NOMO-1 treated with dmso at 0.1 percent for 144 hours (cell line): Measurements from ENCODE around the gene MTRF1.

ENCODE experiments used
- DNase-seq: peaks from one replicate; lab custom pipeline; 2025; ENCODE audit not compliant: unreplicated experiment; lab: John Stamatoyannopoulos, UW

MTRF1 gene

DNA sequence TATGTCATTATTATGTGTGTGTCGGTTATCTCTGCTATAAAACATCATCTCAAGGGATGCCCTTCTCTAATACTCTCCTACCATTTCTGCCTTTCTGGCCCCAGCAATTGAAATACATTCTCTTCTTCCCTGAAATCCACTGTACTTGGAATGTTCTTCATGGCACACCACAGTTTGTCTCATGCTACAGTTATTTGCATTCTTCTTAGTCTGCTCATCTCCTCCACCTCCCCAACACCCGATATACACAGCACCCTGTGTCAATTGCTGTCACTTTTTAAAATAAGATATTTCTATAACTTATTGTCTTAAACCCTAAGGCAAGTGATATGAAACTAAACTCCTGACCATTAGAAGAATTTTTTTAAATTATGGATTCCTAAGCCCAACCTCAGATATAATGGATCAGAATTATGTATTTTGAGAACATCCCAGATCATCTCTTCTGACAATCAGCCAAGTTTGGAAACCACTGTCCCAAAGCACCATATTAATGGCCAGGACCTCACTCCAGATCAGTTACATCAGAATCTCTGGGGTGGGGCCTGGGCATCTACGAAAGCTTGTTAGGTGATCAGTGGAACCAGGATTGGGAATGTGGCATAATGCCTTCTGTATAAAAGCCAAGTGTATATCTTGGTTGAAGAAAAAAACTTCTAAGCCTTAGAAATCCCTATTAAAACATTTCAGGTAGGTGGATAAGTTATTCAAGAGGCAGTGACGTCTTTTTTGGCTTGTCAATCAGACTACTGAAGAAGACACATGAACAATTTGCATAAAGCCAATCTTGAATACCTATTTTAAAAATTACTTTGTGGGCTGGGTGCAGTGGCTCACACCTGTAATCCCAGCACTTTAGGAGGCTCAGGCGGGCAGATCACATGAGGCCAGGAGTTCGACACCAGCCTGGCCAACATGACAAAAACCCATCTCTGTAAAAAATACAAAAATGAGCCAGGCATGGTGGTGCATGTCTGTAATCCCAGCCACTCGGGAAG is 39.0 kb downstream of the MTRF1 start:
- DNase-seq, result no peak

DNA sequence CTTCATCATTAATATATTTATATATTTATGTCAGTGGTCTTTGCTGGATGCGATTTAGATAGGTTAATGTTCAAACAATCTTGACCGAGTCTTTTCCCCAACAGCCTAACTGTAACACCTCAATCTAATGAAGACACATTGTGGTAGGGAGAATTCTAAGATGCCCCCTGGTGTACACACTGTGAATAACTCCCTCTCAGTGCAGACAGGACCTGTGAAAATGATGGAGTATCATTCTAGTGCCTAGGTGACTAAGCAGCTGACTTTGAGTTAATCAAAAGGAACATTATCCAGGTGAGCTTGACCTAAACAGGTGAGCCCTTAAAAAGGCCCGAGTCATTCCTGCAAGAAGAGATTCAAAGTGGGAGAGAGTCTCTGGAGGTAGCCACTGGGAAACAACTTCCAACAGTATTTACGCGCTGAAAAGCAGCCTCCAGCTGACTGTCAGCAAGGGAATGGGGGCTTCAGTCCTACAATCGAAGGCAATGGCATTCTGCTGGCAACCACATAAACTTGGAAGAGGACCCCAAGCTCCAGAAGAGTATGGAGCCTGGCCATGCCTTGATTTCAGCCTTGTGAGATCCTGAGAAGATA is 41.0 kb downstream of the MTRF1 start:
- peak; percentile 17 for DNase-seq

DNA sequence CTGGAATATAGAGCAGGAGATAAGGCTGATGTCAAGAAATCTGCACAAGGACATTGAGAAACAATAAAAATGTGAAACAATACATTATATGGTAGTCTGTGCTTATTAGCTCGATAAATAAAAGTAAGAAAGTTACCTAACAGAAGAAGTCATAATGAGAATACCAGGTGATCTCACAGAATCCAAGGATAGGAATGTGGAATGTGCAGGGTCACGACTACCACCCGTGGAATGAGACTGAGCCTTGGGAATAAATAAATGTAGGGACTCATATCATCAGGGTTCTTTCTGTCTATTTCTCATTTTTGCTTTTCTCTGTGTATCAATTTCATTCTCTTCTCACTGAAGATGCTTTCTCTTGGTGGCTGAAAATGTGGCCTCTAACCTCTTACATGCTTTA is 43.0 kb downstream of the MTRF1 start:
- no peak for DNase-seq

DNA sequence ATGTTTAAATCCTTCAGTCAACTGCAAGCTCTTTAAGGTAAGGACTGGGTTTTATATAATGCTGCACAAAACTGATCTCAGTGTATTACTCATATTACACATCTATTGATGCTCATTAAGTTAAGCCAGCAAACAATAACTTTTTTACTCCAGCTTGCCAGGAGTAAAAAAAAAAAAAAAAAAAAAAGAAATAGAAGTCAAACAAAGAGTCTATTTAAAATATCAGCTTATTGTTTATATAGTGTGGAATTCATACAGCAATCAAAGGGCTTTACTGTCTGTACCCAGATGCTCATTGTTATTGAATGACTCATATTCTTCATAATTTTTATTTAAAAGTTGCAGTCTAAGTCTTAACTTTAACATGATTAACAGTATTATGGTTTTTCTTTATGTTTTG is 47.2 kb downstream of the MTRF1 start:
- no peak for DNase-seq

DNA sequence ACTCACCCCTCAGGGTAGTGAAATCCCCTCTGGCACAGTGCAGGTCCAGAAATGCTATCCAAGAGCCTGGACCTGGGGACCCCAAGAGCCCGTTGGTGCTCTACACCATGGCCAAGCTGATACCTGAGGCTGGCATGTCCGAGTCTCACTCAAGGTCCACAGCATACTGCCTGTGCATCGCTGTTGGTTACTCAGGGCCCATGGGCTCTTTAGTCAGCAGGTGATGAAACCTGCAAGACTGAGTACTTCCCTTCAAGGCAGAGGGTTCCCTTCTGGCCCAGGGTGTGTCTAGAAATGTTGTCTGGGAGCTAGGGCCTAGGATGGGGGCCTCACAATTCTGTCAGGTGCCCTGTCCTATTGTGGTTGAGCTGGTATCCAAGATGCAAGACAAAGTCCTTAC is 49.5 kb downstream of the MTRF1 start:
- no peak for DNase-seq

DNA sequence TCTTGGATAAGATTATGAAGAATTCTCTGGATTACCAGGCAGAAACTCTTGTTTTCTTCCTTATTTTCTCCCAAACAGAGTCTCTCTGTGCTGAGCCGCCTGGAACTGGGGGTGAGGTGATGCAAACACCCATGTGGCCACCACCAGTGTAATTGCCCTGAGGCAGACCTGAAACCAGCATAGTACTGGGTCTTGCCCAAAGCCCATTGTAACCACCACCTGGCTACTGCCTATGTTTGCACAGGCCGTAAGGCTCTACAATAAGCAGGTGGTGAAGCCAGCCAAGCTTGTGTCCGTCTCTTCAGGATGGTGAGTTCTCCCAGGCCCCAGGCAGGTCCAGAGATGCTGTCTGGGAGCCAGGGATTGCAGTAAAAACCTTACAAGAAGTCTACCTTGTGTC is 50.1 kb downstream of the MTRF1 start:
- DNase-seq, result no peak

DNA sequence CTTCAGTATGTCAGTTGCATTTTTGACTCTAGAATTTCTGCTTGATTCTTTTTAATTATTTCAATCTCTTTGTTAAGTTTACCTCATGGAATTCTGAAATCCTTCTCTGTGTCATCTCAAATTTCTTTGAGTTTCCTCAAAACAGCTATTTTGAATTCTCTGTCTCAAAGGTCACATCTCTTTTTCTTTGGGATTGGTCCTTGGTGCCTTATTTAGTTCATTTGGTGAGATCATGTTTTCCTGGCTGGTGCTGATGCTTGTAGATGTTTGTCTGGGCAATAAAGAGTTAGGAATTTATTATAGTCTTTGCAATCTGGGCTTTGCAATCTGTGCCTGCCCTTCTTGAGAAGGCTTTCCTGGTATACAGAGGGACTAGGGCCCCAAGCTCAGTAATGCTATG is 50.5 kb downstream of the MTRF1 start:
- no peak for DNase-seq

DNA sequence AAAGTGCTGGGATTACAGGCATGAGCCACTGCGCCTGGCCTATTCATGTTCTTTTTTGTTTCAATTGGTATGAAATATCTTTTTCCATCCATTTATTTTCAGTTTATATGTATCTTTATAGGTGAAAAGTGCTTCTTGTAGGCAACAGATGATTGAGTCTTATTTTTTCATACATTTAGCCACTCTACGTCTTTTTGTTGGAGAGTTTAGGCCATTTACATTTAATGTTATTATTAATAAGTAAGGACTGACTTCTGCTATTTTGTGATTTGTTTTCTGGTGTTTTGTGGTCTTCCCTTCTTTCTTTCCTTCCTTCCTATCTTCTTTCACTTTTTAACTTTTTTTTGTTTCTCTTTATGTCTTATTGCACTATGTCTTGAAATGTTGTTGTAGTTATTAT is 52.3 kb downstream of the MTRF1 start:
- no peak for DNase-seq

DNA sequence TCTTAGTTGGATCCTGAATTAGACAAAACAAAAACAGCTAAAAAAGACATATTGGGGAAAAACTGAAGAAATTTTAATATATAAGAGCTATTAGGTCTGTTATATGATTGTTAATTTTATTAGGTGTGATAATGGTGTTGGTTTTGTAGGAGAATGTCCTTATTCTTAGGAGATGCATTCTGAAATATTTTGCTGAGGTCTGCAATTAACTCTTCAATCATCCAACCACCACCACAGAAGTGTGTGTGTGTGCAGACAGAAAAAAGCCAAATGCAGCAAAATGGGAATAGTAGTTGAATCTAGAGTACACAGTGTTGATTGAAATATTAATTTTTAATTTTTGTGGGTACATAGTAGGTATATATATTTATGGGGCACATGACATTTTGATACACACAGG is 56.9 kb downstream of the MTRF1 start:
- DNase-seq, result no peak

DNA sequence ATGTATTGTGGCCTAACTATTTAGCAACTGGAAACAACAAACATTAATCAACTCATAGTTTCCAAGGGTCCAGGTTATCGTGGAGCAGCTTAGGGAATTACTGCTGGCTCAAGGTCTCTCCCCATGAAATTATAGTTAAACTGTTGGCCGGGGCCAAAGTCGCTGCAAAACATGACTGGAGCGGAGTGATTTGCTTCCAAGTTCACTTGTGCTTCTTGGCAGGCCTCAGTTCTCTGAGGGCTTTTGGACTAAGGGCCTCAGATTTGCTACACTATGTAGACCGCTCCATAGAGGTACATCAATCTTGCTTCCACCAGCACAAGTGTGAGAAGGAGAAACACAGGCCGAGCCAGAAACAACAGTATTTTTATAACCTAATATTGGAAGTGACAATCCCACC is 59.6 kb downstream of the MTRF1 start:
- DNase-seq, result no peak

DNA sequence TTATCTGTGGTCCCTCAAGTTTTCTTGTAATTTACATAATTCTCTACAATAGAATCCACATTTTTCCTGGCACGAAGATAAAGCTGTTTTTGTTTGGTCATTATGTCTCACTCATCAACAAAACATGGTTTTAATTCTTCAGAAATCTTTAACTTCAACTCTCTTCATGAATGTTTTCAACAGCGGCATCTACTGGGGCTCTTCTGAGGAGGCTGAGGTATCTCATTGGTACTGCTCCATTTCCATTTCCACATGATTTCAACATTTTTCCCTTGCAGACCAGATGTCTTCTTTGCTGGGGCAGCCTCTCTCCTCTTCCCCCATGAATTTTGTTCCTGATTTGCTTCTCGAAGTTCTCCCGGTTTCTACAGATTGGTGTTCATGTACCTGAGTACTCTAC is 63.2 kb downstream of the MTRF1 start:
- no peak for DNase-seq

DNA sequence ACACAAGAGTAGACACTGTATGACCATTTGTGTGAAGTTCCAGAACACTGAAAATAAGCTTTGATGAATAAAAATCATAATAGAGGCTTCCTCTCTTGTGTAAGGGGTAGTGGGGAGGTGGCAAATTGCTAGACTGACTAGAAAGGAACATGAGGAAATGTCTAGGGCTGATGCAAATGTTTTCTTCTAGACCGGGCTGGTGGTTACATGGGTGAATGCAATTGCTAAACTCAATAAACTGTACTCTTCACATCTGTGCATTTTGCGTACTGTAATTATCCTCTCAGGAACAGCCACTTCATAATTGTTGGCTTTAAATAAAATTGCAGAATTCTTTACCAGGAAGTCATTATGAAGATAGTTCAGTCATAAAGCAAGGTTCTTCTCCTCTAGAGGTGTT is 63.9 kb downstream of the MTRF1 start:
- peak; percentile 58 for DNase-seq

DNA sequence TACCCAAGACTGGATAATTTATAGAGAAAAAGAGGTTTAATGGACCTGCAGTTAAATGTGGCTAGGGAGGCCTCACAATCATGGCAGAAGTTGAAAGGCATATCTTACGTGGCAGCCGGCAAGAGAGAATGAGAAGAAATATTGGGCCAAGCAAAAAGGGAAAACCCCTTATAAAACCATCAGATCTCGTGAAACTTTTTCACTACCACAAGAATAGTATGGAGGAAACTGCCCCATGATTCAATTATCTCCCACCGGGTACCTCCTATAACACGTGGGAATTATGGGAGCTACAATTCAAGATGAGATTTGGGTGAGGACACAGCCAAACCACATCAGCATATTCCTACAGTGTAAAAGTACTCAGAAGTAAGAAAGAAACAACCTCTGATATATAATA is 64.3 kb downstream of the MTRF1 start:
- DNase-seq, result no peak

DNA sequence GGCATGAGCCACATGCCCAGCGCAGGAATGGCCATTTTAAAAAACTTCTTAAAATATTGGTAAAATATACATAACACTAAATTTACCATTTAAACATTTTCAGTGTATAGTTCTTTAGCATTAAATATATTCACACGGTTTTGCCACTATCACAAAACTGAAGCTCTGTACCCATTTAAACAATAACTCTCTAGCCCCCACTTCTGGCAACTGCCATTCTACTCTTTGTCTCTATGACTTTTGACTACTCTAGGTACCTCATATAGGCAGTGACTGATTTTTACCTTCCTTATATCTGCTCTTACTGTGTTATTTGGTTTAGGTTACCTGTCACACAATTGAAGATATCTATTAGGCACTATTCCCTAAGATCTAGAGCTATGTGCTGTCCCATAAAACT is 66.8 kb downstream of the MTRF1 start:
- DNase-seq, result no peak

DNA sequence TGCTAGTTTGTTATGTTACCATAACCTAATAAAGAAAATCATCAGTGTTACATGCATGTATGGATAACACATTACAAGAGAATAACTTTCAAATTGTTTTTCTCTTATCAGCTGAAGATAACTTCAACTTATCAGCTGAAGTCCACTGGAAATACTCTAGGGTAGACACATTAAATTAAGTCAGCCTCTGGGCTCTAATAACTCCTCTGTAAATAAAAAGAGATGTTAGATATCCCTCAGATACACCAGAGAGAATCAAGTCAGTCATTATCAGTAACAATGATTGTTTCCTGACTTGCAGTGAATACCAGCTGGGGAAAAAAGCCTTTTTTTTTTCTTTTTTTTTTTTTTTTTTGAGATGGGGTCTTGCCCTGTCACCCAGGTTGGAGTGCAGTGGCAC is 67.4 kb downstream of the MTRF1 start:
- DNase-seq, result no peak

DNA sequence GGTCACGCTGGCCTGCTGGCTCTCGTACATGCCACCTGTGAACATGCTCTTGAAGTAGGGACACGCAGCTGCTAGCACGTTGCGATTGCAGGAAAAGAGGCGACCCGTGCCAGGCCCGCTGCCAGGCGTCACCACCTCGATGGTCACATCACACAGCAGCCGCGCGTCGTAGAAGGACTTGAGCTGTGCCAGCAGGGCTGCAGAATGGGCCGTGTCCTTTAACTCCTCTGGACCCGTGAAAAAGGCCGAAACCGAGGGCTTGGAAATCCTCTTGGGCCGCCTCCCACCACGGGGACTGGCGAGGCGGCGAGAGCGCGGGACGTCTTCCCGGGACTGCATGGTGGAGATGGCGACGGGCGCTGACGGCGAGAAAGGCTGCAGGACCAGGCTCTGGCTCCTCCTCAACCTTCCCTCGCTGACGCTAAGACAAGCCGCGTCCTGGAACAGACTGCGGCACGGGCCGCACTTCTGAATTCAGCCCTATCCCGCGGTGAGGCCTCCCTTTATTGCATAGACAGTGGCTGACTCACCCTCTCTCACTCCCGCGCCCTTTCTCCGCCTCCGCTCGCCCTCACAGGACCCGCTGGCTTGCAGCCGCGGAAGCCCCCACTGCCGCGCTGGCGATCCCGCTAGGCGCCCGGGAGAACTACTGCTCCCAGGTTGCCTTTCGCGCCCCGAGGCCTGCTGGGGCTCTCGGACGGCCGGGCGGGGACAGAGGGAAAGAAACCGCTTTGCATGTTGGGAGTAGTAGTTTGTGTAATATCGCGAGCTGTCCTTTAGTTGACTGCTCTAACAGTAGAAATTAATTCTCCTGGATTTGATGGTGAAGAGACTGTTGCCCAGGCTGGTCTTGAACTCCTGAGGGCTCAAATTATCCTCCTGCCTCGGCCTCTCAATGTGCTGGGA is 69.2 kb downstream of the MTRF1 start, which contains the start of gene KBTBD7:
TSS of gene KBTBD7 (minus strand) at position 651 of the 906 bp plus-strand sequence. CDS start at position 339, 312 bp downstream.
- peak; percentile 93 for DNase-seq

DNA sequence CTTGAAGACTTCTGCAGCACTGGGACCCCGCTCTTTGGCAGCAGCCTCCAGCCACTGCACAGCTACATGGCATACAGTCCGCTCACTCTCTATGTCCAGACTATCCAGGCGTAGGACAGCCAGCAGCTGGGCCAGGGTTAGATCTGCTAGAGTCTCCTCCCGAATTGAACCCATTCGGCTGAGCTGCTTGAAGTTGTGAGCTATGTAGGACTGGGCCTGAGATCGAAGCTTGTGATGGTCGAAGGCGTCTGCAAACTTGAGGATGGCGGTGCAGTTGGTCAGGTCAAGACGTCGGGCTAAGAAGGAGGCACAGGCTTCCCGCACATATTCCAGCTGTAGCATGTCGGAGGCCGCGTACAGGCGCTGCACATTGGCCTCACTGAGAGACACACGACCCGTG is 69.9 kb downstream of the MTRF1 start:
- no peak for DNase-seq

DNA sequence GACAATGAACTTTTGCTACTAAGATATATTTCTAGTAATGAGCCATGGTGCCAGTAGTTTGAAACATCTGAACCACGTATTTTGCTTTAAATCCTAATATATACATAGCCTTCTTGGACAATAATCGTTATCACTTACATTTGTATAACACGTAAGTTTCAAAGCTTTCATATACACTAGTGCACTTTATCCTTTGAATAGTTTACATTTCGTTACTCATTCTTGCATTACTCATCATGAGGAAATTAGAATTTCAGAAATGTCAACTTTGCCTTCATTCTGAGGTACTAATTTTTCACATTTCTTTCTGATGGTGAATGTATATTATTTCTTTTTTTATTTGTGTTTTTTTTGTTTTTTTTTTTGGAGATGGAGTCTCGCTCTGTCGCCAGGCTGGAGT is 74.8 kb downstream of the MTRF1 start:
- DNase-seq, result no peak

DNA sequence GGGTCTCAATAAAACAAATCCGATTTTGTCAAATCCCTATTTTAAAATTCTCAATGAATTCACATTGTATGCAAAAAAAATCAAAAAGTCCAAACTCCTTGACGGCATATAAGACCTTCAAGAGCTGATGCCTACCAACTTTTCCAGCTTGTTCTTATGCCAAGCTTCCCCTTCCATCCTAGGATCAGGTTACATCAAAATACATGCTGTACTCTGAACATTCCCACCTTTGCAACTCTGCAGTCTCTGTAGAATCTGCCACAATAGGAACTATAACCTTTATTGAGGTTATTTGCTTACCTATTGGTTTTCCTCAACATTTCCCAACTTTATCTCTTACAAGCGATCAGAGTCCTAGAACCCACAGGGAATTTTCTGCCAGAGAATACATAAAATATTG is 76.9 kb downstream of the MTRF1 start:
- no peak for DNase-seq

DNA sequence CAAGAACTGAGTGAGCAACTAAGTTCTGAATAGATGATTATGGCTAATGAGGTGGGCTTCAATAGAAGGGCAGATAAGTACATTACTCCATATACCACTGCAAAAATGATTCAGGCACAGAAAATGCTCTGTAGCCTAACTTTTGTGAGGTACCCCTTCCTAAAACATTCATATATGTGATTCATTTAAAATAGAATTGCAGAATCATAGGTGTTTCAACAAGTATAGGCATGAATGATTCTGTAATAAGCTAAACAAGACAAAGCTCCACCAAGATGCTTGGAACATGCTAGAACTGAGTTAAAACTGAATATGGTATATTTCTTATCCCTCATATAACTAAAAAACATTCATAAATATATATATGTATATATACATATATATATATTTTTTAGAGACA is 81.1 kb downstream of the MTRF1 start:
- no peak for DNase-seq

DNA sequence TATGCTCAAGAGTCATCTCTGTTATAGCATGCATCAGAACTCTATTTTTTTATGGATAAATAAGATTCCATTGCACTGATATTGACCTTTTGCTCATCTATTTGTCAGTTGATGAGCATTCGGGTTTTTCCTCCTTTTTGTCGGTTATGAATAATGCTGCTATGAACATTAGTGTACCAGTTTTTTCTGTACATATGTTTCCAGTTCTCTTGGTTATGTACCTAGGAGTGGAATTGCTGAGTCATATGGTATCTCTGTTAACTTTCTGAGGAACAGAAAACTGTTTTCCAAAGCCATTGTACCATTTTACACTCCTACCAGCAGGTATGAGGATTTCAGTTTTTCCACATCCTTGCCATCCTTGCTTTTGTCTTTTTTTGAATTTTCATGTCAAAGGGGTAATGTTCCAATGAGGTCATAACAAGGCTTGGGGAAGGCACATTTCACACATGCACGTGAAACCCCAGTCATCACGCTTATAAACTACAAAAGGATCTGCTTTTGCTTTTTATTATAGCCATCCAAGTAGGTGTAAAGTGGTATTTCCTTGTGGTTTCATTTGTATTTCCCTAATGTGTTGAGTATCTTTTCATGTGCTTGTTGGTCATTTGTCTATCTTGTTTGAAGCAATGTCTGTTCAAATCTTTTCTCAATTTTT is 83.7 kb downstream of the MTRF1 start:
- no peak for DNase-seq
